Stimulated activated CD8-positive, alpha-beta memory T cell treated with anti-CD3 and anti-CD28 coated beads, Interleukin-7, amount 100 ng/mL, for 24 hours (primary cell): ENCODE results near the gene MAPKAPK3.
A peak's percentile ranks its signal among the peaks of the same experiment; 100 is the strongest.

Source experiments
- DNase-seq: peaks from one replicate; pipeline ENCODE4 v3.0.0-alpha.2; 2020; ENCODE audit warnings: low read depth

The MAPKAPK3 gene

GRCh38 chr3:50587806-50588758 is 28.9 kb upstream of the MAPKAPK3 start:
- no peak for DNase-seq

- no peak for DNase-seq
Measured at GRCh38 chr3:50588759-50589433, 28.1 kb upstream of the MAPKAPK3 start.

- DNase-seq: no peak
Measured at GRCh38 chr3:50591196-50591741, 25.7 kb upstream of the MAPKAPK3 start.

GRCh38 chr3:50592568-50592967 is 24.4 kb upstream of the MAPKAPK3 start:
- DNase-seq: no peak

- DNase-seq: no peak
Measured at GRCh38 chr3:50594253-50594785, 22.6 kb upstream of the MAPKAPK3 start.

GRCh38 chr3:50599115-50599715 is 17.7 kb upstream of the MAPKAPK3 start:
- no peak for DNase-seq

GRCh38 chr3:50599716-50600118 is 17.2 kb upstream of the MAPKAPK3 start:
- no peak for DNase-seq

- no peak for DNase-seq
Measured at GRCh38 chr3:50600141-50600753, 16.7 kb upstream of the MAPKAPK3 start.

- peak; percentile 77 for DNase-seq
Measured at GRCh38 chr3:50600841-50601591, 15.9 kb upstream of the MAPKAPK3 start.

- DNase-seq: no peak
Measured at GRCh38 chr3:50602595-50603191, 14.3 kb upstream of the MAPKAPK3 start.

GRCh38 chr3:50603261-50604109 is 13.5 kb upstream of the MAPKAPK3 start:
- DNase-seq: no peak

GRCh38 chr3:50604110-50604621 is 12.8 kb upstream of the MAPKAPK3 start:
- DNase-seq: no peak

GRCh38 chr3:50604628-50605588 is 12.0 kb upstream of the MAPKAPK3 start:
- no peak for DNase-seq

- no peak for DNase-seq
Measured at GRCh38 chr3:50605901-50606326, 11.0 kb upstream of the MAPKAPK3 start.

- no peak for DNase-seq
Measured at GRCh38 chr3:50606596-50606995, 10.4 kb upstream of the MAPKAPK3 start.

GRCh38 chr3:50607271-50608091 is 9.5 kb upstream of the MAPKAPK3 start:
- DNase-seq: no peak

GRCh38 chr3:50608278-50608677 is 8.7 kb upstream of the MAPKAPK3 start:
- no peak for DNase-seq
